Activated naive CD8-positive, alpha-beta T cell treated with anti-CD3 and anti-CD28 coated beads for 36 hours (primary cell): ENCODE measurements around the gene CTNND2. TPM values are rescaled to one million over a fixed set of nuclear protein-coding genes. Genes with fewer than 3 reads are reported as not detected.

Experiments used
- DNase-seq: peaks from one replicate; pipeline ENCODE4 v3.0.0; 2021
- H3K27ac Mint-ChIP-seq: one replicate; pipeline ENCODE4 v1.8.0; 2022; ENCODE audit warnings: mild to moderate bottlenecking, moderate library complexity, mixed read lengths
- H3K27me3 Mint-ChIP-seq: one replicate; pipeline ENCODE4 v1.8.0; 2022; ENCODE audit warnings: mild to moderate bottlenecking, mixed read lengths
- H3K36me3 Mint-ChIP-seq: one replicate; pipeline ENCODE4 v1.8.0; 2021; ENCODE audit warnings: mild to moderate bottlenecking, mixed read lengths
- H3K4me1 Mint-ChIP-seq: one replicate; pipeline ENCODE4 v1.8.0; 2021; ENCODE audit warnings: mixed read lengths
- H3K4me3 Mint-ChIP-seq: one replicate; pipeline ENCODE4 v1.8.0; 2022; ENCODE audit warnings: mild to moderate bottlenecking, moderate library complexity, mixed read lengths
- H3K9me3 Mint-ChIP-seq: one replicate; pipeline ENCODE4 v1.8.0; 2022; ENCODE audit warnings: mixed read lengths
- total RNA-seq, 2 experiments: library from RNA; stranded (reverse); gene quantifications; one replicate each; pipeline ENCODE4 v1.2.3, GENCODE V29; 2021

CTNND2 gene
- total RNA-seq, 2 experiments from 2014 or later: not detected

- Mint-ChIP-seq H3K27ac (no peak overlapping the region), H3K4me3 (no peak overlapping the region), H3K27me3 (no peaks in the 10 kb centered on the region), H3K4me1 (no peaks in the 10 kb centered on the region), H3K9me3 (no peaks in the 10 kb centered on the region), H3K36me3 (no peaks in the 10 kb centered on the region)
- no peak for DNase-seq
Measured at GRCh38 chr5:11524188-11524587, 380.1 kb downstream of the CTNND2 start.

- no peaks in the 10 kb centered on the region for H3K4me1 Mint-ChIP-seq
- H3K27ac Mint-ChIP-seq: no peak overlapping the region
- no peaks in the 10 kb centered on the region for H3K27me3 Mint-ChIP-seq
- no peak for DNase-seq
- no peaks in the 10 kb centered on the region for H3K9me3 Mint-ChIP-seq
- no peak overlapping the region for H3K4me3 Mint-ChIP-seq
- no peaks in the 10 kb centered on the region for H3K36me3 Mint-ChIP-seq
Measured at GRCh38 chr5:11522796-11523195, 381.4 kb downstream of the CTNND2 start.

DNA sequence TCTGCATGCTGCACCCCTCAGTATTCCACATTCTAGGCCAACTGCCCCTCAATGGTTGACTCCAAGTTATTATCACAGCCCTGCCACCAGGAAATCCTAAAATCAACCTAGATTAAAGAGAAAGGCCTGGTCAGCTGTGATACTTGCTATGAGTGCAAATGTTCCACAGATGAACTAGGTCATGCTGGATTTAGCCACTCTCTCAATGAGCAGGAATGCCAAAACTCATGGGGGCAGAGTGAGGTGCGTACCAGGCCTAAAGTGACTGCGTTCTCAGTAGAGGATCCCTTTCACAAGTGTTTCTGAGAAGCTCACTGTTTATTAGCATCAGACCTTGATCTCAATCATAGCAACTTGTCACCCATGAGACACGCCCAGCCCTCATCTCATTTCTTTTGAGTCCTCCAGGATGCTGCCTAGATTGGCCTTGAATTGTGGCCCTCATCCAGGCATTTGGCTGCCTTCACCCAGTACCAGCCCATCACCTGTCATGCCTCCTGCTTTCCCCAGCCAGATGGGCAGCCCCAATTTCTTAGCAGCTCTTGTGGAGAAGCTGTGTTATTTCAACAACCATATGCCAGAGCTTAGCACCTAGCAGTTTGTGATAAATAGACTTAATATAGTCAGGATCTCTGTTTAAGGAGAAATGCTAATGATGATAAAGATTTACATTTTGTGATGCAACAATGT is 383.9 kb downstream of the CTNND2 start:
- Mint-ChIP-seq H3K27me3 (no peaks in the 10 kb centered on the region), H3K9me3 (no peaks in the 10 kb centered on the region)

GRCh38 chr5:11519236-11519635 is 385.0 kb downstream of the CTNND2 start:
- H3K4me3 Mint-ChIP-seq: no peak overlapping the region
- no peaks in the 10 kb centered on the region for H3K27me3 Mint-ChIP-seq
- H3K4me1 Mint-ChIP-seq: no peaks in the 10 kb centered on the region
- H3K9me3 Mint-ChIP-seq: no peaks in the 10 kb centered on the region
- H3K27ac Mint-ChIP-seq: no peak overlapping the region
- H3K36me3 Mint-ChIP-seq: no peaks in the 10 kb centered on the region
- no peak for DNase-seq

More for the DNA sequence above, 383.9 kb downstream of the CTNND2 start:
- DNase-seq: no peak
- no peak overlapping the region for H3K4me3 Mint-ChIP-seq
- no peaks in the 10 kb centered on the region for H3K36me3 Mint-ChIP-seq
- no peaks in the 10 kb centered on the region for H3K4me1 Mint-ChIP-seq
- H3K27ac Mint-ChIP-seq: no peak overlapping the region

DNA sequence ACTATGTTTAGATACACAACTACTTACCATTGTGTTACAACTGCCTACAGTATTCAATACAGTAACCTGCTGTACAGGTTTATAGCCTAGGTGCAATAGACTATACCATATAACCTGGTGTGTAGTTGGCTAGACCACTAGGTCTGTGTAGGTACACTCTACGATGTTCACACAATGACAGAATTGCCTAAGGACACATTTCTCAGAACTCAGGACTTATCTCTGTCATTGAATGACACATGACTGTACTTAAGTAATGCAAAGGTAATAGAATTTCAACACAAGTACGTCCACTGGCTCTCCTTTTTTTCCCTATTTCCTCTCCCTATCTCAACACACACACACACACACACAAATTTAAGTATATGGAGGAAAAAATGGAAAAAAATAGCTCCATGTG is 385.6 kb downstream of the CTNND2 start:
- Mint-ChIP-seq H3K9me3 (no peaks in the 10 kb centered on the region), H3K4me3 (no peak overlapping the region), H3K27me3 (no peaks in the 10 kb centered on the region), H3K4me1 (no peaks in the 10 kb centered on the region), H3K27ac (no peak overlapping the region), H3K36me3 (no peaks in the 10 kb centered on the region)
- DNase-seq: no peak

DNA sequence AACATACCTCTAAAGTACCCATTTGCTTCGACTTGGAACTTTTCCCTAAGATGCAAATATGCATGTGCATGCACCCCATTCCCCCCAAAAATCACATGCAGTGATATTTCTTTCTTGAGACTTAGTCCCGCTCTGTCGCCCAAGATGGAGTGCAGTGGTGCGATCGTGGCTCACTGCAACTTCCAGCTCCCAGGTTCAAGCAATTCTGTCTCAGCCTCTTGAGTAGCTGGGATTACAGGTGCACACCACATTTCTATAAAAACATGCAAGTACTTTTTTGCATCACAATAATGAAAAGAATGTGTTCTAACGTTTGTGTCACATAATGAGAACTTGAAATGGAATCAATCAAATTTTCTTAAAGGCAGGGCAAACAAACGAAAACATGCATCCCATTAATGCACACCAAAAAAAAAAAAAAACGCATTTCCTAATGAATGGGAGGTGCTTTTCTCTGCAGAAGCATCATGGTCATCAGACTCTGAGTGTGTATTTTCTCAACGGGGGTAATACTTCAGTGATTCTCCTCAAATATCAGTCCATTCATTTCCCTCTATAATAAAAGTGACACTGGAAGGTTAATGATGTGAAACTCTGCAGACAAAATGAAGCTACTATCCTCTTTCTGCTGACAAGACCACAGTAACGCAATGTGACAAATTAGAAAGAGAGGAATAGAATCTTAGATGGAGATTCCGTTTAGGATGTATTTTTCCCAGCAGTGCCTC is 389.4 kb downstream of the CTNND2 start:
- H3K27me3 Mint-ChIP-seq: no peaks in the 10 kb centered on the region
- H3K4me1 Mint-ChIP-seq: no peaks in the 10 kb centered on the region
- H3K27ac Mint-ChIP-seq: no peak overlapping the region
- no peaks in the 10 kb centered on the region for H3K36me3 Mint-ChIP-seq
- no peak for DNase-seq
- no peaks in the 10 kb centered on the region for H3K9me3 Mint-ChIP-seq
- no peak overlapping the region for H3K4me3 Mint-ChIP-seq

- no peaks in the 10 kb centered on the region for H3K27me3 Mint-ChIP-seq
Measured at GRCh38 chr5:11511878-11512277, 392.4 kb downstream of the CTNND2 start.

GRCh38 chr5:11510889-11511288 is 393.4 kb downstream of the CTNND2 start:
- no peaks in the 10 kb centered on the region for H3K27me3 Mint-ChIP-seq
- no peak for DNase-seq
- H3K36me3 Mint-ChIP-seq: no peaks in the 10 kb centered on the region
- no peaks in the 10 kb centered on the region for H3K9me3 Mint-ChIP-seq
- H3K4me1 Mint-ChIP-seq: no peaks in the 10 kb centered on the region
- no peak overlapping the region for H3K4me3 Mint-ChIP-seq
- no peak overlapping the region for H3K27ac Mint-ChIP-seq

More at GRCh38 chr5:11511878-11512277, 392.4 kb downstream of the CTNND2 start:
- H3K4me1 Mint-ChIP-seq: no peaks in the 10 kb centered on the region
- H3K27ac Mint-ChIP-seq: no peak overlapping the region
- no peaks in the 10 kb centered on the region for H3K9me3 Mint-ChIP-seq
- no peak for DNase-seq
- no peaks in the 10 kb centered on the region for H3K36me3 Mint-ChIP-seq
- H3K4me3 Mint-ChIP-seq: no peak overlapping the region

GRCh38 chr5:11509793-11510192 is 394.5 kb downstream of the CTNND2 start:
- H3K36me3 Mint-ChIP-seq: no peaks in the 10 kb centered on the region
- H3K27ac Mint-ChIP-seq: no peak overlapping the region
- H3K4me1 Mint-ChIP-seq: no peaks in the 10 kb centered on the region
- no peak for DNase-seq
- H3K9me3 Mint-ChIP-seq: no peaks in the 10 kb centered on the region
- H3K27me3 Mint-ChIP-seq: no peaks in the 10 kb centered on the region
- H3K4me3 Mint-ChIP-seq: no peak overlapping the region

DNA sequence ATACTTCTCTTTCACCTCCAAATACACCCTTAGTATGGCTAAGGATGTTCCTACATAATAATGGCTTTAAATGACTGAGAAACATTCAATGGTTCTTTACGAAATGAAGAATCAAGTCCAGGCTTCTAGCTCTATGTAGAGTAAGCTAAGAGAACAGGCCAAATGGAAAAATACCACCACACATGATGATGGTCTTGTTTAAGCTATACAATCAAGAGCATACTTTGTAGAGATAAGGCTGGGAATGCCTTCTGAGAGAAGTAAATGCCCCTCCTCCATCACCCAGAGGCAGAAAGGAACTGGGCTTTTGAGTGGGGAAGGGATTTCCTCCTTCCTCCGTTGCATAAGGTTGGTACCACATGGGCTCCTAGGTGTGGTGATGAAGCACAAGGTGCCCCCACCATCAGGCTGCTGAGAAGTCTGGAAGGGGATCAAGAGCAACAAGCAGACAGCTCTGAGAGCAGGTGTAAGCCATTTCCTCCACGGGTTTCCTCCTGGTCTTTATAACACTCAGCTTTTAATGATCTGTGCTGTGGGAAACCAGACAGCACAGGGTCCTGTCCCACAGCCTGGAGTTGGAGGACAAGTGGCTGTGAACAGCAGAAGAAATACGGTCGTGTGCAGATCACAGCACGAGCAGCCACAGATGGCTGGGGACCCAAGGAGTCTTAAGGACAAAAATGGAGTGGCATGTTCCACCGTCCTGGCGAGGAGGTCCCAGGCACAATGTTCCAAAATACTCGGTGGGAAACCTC is 396.9 kb downstream of the CTNND2 start:
- Mint-ChIP-seq H3K27ac (no peak overlapping the region), H3K4me3 (no peak overlapping the region), H3K9me3 (no peaks in the 10 kb centered on the region), H3K36me3 (no peaks in the 10 kb centered on the region), H3K4me1 (no peaks in the 10 kb centered on the region), H3K27me3 (no peaks in the 10 kb centered on the region)
- DNase-seq: no peak

DNA sequence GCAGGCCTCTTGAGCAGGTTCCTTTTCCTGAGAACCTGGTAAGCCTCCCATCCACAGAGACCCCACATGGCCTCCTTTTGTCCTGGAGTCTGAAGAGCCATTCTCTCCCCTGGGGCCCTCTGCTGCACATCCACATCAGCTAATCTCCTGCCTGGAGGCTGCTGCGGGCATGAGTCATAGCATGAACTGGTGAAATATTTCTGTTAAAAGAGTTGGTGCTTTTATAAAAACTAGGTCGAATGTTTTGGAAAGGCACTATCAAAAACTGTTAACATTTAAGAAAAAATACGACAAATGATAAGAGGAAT is 399.4 kb downstream of the CTNND2 start:
- no peaks in the 10 kb centered on the region for H3K4me1 Mint-ChIP-seq
- no peaks in the 10 kb centered on the region for H3K27me3 Mint-ChIP-seq
- H3K36me3 Mint-ChIP-seq: no peaks in the 10 kb centered on the region
- DNase-seq: no peak
- H3K9me3 Mint-ChIP-seq: no peaks in the 10 kb centered on the region
- no peak overlapping the region for H3K4me3 Mint-ChIP-seq
- no peak overlapping the region for H3K27ac Mint-ChIP-seq

DNA sequence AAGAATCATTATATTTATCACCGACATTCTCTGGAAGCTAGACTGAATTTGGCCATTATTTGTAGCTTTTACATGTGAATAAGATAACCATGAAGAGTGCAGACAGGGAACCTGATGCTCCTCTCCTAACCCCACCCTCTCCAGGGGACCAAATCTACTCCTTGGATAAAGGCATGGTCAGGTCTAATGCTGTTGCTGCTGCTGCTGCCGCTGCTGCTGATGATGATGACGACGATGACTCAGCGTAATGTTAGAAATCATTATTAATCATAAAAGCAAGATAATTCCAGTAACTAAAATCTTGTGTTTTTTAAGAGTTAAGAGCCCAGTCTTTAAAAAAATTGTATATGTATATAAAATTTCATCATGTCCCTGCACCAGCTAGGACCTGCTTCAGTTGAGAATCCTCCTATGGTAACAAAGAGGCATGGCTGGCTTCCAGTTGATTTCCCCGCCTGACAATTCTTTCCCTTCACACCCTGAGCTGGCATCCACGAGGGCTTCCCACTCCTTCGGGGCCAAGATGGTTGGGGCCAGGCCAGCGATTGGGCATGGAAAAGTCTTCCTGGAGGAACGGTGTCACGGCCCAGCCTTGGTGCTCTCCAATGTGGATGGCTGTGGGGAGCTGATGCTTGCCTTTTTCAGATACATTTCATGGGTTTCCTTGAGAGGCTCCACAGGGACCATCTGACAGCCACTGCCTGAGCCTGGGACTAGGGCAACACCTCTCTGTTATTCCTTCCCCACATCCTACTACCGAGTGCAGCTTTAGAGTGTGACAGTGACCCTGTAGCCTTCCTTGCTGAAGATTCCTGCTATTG is 400.0 kb downstream of the CTNND2 start:
- no peak for DNase-seq
- H3K9me3 Mint-ChIP-seq: no peaks in the 10 kb centered on the region
- H3K4me3 Mint-ChIP-seq: no peak overlapping the region
- no peaks in the 10 kb centered on the region for H3K36me3 Mint-ChIP-seq
- H3K27me3 Mint-ChIP-seq: no peaks in the 10 kb centered on the region
- no peaks in the 10 kb centered on the region for H3K4me1 Mint-ChIP-seq
- H3K27ac Mint-ChIP-seq: no peak overlapping the region

GRCh38 chr5:11502783-11503182 is 401.5 kb downstream of the CTNND2 start:
- no peak for DNase-seq
- no peaks in the 10 kb centered on the region for H3K27me3 Mint-ChIP-seq
- no peak overlapping the region for H3K27ac Mint-ChIP-seq
- no peak overlapping the region for H3K4me3 Mint-ChIP-seq
- H3K9me3 Mint-ChIP-seq: no peaks in the 10 kb centered on the region
- H3K4me1 Mint-ChIP-seq: no peaks in the 10 kb centered on the region
- H3K36me3 Mint-ChIP-seq: no peaks in the 10 kb centered on the region

DNA sequence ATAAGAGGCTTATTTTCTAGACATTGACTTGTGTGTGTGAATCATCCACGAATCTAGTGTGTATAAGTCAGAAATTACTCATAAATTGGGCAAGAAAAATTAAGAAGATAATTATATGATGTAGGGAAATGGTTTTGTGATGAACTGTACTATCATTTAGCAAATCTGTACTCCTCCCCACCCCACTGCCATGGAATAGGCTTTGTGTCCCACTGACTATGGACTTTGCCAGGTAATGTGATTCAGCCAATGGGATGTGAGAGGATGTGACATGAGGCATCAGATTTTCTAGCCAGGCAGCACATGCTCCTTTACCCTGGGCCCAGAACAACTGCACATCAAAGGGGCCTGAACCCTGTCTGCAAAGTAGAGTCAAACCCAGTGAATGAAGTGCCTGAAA is 406.6 kb downstream of the CTNND2 start:
- H3K27me3 Mint-ChIP-seq: peaks cover 3% of the 10 kb centered on the region
- no peaks in the 10 kb centered on the region for H3K36me3 Mint-ChIP-seq

DNA sequence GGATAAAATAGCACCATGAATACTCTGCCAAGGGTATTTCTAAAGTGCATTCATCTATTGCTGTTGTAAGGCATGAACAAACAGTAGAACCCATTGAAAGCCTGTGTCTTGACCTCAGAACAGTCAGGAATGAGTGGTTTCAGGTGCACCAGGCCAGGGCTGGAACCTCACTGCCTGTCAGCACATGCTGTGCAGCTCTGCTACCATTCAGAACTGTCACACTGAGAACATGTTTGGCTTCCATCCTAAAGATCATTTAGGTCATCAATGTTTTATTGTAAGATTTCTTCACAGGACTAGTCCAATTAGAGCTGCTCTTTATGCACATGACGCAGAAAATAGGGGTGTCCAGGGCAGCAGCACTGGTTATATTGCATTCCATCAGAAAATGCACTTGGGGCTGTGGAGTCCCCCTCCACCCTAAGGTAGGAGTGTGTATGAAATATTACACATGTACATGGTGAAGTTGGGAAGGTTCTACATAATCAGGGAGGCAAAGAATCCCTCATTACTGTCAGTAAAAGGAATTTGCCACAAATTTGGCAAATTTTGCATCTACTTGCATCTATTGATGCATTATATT is 408.0 kb downstream of the CTNND2 start:
- Mint-ChIP-seq H3K9me3 (no peaks in the 10 kb centered on the region), H3K4me3 (no peak overlapping the region), H3K4me1 (no peaks in the 10 kb centered on the region), H3K36me3 (no peaks in the 10 kb centered on the region), H3K27ac (no peak overlapping the region), H3K27me3 (peaks cover 3% of the 10 kb centered on the region)
- no peak for DNase-seq

More for the DNA sequence above, 406.6 kb downstream of the CTNND2 start:
- Mint-ChIP-seq H3K27ac (no peak overlapping the region), H3K4me3 (no peak overlapping the region), H3K9me3 (no peaks in the 10 kb centered on the region), H3K4me1 (no peaks in the 10 kb centered on the region)
- DNase-seq: no peak
